Gastroesophageal sphincter (tissue), 4 donors: ENCODE results near the gene TMEM231. TPM values are rescaled to one million over a fixed set of nuclear protein-coding genes. Genes with fewer than 3 reads are reported as not detected.
A peak's percentile ranks its signal among the peaks of the same experiment; 100 is the strongest.
"Not testable (repeated sequence)": the region's sequence is repeated elsewhere in the genome, so short reads cannot be mapped to it uniquely, and the experiment has no call there.

Experiments
- ATAC-seq: fragments of 150-250 bp; one replicate; pipeline ENCODE4 v1.9.1; 2016; ENCODE audit warnings: mild to moderate bottlenecking, moderate library complexity
- H3K27ac ChIP-seq, 4 donors: fragments of 200-600 bp; sonication (generic) in 3 of 4; 1 replicate in 3 of 4; 2 replicates in 1 of 4; pipeline ENCODE4 v1.5.1; 2016 to 2019
- H3K27me3 ChIP-seq: fragments of 200-600 bp; sonication (generic); one replicate; pipeline ENCODE4 v1.5.1; 2019
- H3K36me3 ChIP-seq, 2 donors: fragments of 200-600 bp; sonication (generic); one replicate each; pipeline ENCODE4 v1.5.1; 2019; ENCODE audit warnings: control low read depth in 1 of 2
- H3K4me1 ChIP-seq, 3 donors: fragments of 200-600 bp; sonication (generic); 1 replicate in 2 of 3; 2 replicates in 1 of 3; pipeline ENCODE4 v1.5.1; 2016 to 2019; ENCODE audit warnings: control low read depth in 2 of 3
- H3K4me3 ChIP-seq, 2 donors: fragments of 200-600 bp; sonication (generic); one replicate each; pipeline ENCODE4 v1.5.1; 2019; ENCODE audit warnings: mild to moderate bottlenecking in 1 of 2, moderate library complexity in 1 of 2
- H3K9me3 ChIP-seq, 3 donors: fragments of 200-600 bp; sonication (generic); one replicate each; pipeline ENCODE4 v1.5.1; 2017 to 2019; ENCODE audit warnings: control low read depth in 2 of 3
- EP300 ChIP-seq: sonication (generic); formaldehyde crosslinking; IDR thresholded peaks from one replicate; pipeline ENCODE4 v1.6.1; 2017; ENCODE audit warnings: antibody characterized with exemption, mild to moderate bottlenecking
- POLR2A ChIP-seq, 2 donors: fragments of 450-650 bp; IDR thresholded peaks; one replicate each; pipeline ENCODE4 v1.6.1; 2017; ENCODE audit warnings: antibody characterized with exemption in 2 of 2, mild to moderate bottlenecking in 2 of 2, moderate library complexity in 1 of 2
- POLR2AphosphoS5 ChIP-seq: sonication (generic); formaldehyde crosslinking; IDR thresholded peaks from one replicate; pipeline ENCODE4 v1.6.1; 2017; ENCODE audit warnings: antibody characterized with exemption
- WGBS, 2 donors: methylation state at CpG; one replicate each; pipeline ENCODE4 v1.1.5; 2018; ENCODE audit warnings: low coverage in 1 of 2; 5-methylcytosine and 5-hydroxymethylcytosine counted together
- total RNA-seq, 4 donors: library from RNA; depleted of rRNA; stranded (reverse); fragments of >200 nt; gene quantifications; one replicate each; pipeline ENCODE4 v1.1.0, GENCODE V29; 2016
- TF ChIP-seq, protein P1 (sequence below), 4 experiments: fragments of 200-600 bp in 2 of 4; fragments of 450-650 bp in 2 of 4; sonication (generic) in 1 of 4; IDR thresholded peaks; one replicate each; pipeline ENCODE4 v1.5.1; 2017 to 2019; ENCODE audit warnings: antibody characterized with exemption in 4 of 4, mild to moderate bottlenecking in 2 of 4, moderate library complexity in 2 of 4

The TMEM231 gene
- total RNA-seq, 4 donors from 2014 or later, result 7.2 to 12.0 (median 9.3) TPM

DNA sequence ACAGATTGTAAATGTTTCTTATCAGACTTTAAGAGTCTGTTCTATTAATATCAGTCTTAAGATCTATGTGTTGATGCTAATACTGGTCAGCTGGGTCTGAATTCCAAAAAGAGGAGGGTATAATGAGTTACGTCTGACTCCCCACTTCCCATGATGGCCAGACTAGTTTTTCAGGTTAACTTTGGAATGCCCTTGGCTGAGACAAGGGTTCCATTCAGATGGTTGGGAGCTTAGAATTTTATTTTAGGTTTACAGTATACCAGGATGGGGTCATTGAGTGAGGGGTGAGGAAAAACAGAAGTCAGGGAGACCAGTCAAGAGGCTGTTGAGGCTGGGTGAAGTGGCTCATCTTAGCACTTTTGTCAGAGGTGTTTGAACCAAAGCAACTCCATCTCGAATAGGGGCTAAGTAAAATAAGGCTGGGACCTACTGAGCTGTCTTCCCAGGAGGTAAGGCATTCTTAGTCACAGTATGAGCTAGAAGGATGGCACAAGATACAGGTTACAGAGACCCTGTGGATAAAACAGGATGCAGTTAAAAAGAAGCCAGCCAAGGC is 2.9 kb upstream of the TMEM231 start:
- Histone ChIP-seq H3K27ac (no peak overlapping the region), H3K27me3 (no peaks in the 10 kb centered on the region), H3K4me1 (peaks cover 0 to 22% (median 0%) of the 10 kb centered on the region in 3 donors), H3K4me3 (no peak overlapping the region), H3K9me3 (no peaks in the 10 kb centered on the region), H3K36me3 (no peaks in the 10 kb centered on the region)
- no peak for ATAC-seq
- TF ChIP-seq EP300 (no peak), POLR2AphosphoS5 (no peak), POLR2A (IDR thresholded peaks at IDR 0.05) (no peak)
- TF ChIP-seq, protein P1, sequence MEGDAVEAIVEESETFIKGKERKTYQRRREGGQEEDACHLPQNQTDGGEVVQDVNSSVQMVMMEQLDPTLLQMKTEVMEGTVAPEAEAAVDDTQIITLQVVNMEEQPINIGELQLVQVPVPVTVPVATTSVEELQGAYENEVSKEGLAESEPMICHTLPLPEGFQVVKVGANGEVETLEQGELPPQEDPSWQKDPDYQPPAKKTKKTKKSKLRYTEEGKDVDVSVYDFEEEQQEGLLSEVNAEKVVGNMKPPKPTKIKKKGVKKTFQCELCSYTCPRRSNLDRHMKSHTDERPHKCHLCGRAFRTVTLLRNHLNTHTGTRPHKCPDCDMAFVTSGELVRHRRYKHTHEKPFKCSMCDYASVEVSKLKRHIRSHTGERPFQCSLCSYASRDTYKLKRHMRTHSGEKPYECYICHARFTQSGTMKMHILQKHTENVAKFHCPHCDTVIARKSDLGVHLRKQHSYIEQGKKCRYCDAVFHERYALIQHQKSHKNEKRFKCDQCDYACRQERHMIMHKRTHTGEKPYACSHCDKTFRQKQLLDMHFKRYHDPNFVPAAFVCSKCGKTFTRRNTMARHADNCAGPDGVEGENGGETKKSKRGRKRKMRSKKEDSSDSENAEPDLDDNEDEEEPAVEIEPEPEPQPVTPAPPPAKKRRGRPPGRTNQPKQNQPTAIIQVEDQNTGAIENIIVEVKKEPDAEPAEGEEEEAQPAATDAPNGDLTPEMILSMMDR (IDR thresholded peaks at IDR 0.05), result no peak
- 68 to 88% methylated on average over 1 to 2 of the region's 2 CpGs for WGBS, 2 donors

GRCh38 chr16:75556431-75556950 is 439 bp upstream of the TMEM231 start:
- no peaks in the 10 kb centered on the region for H3K9me3 ChIP-seq
- peak overlapping the region; percentile 39 to 66 for H3K4me3 ChIP-seq
- ATAC-seq, result no peak
- 26 to 36% methylated on average over 12 to 13 of the region's 16 CpGs for WGBS, 2 donors
- no peaks in the 10 kb centered on the region for H3K36me3 ChIP-seq
- no peaks in the 10 kb centered on the region for H3K27me3 ChIP-seq
- H3K27ac ChIP-seq, result peak overlapping the region; percentile 31 to 91 (median 80)
- peak; percentile 1 for TF ChIP-seq POLR2AphosphoS5
- TF ChIP-seq, protein P1 (IDR thresholded peaks at IDR 0.05), result no peak
- peaks cover 0 to 22% (median 0%) of the 10 kb centered on the region in 3 donors for H3K4me1 ChIP-seq

DNA sequence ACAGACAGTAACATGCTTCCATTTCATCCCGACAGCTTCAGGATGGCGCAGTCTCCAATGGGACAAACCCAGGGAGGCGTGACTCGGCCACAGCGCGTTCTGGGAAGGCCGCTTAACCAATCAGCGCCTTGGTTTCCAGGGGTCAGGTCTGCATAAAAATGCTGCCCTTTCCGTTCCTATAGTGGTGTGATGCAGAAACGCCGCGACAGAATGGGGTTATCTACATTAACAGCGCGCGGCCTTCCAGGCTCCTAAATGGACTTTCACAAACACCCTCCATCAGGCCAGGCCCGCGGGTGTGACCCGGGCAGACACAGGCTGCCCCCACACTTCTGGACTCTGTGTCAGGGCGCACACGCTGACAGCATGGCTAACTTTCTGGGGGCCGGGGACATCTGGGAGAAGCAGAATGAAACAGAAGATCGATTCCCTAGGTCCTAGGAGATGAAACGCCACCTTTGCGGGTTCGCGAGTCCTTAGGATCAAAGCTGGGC is 792 bp downstream of the TMEM231 start:
- H3K4me1 ChIP-seq, result peaks cover 0 to 22% (median 0%) of the 10 kb centered on the region in 3 donors
- H3K27me3 ChIP-seq, result no peaks in the 10 kb centered on the region
- H3K4me3 ChIP-seq, result peak overlapping the region; percentile 39 to 66
- peak overlapping the region; percentile 7 to 91 (median 80) for H3K27ac ChIP-seq
- TF ChIP-seq POLR2AphosphoS5, result peak; percentile 40
- TF ChIP-seq, protein P1 (IDR thresholded peaks at IDR 0.05), result no peak
- peak; percentile 77 for ATAC-seq
- H3K36me3 ChIP-seq, result no peaks in the 10 kb centered on the region
- H3K9me3 ChIP-seq, result no peaks in the 10 kb centered on the region
- WGBS, 2 donors, result 0 to 2% methylated on average over 10 to 11 of the region's 26 CpGs

DNA sequence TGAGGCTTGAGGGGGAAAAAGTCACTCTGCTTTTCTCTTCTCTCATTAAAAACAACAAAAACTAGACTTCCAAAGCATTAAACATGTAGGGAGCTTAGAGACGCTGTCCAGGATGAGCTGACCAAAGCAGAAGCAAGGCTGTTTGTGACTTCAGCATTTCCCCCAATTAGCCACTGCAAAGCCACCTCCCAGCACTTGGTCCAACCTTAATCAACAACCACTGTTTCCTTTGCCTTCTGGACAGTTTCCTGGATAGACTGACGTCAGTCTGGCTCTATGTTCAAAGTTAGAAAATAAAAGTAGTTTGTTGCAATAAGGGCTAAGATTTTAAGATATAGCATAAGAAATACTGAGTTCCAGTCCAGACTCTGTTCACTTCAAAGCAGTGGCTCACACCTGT is 3.1 kb downstream of the TMEM231 start:
- TF ChIP-seq POLR2AphosphoS5 (no peak), POLR2A (IDR thresholded peaks at IDR 0.05) (no peak), EP300 (no peak)
- TF ChIP-seq, protein P1 (IDR thresholded peaks at IDR 0.05), result no peak
- no peaks in the 10 kb centered on the region for H3K36me3 ChIP-seq
- H3K27ac ChIP-seq, result peak overlapping the region in 2 of 4 donors; percentile 6 to 30
- no peaks in the 10 kb centered on the region for H3K9me3 ChIP-seq
- no peak for ATAC-seq
- H3K4me1 ChIP-seq, result peaks cover 0 to 22% (median 0%) of the 10 kb centered on the region in 3 donors
- 62 to 65% methylated on average over 2 of the region's 2 CpGs for WGBS, 2 donors
- no peak overlapping the region for H3K4me3 ChIP-seq
- no peaks in the 10 kb centered on the region for H3K27me3 ChIP-seq

GRCh38 chr16:75550211-75550662 is 5.8 kb downstream of the TMEM231 start:
- peaks cover 0 to 10% (median 0%) of the 10 kb centered on the region in 3 donors for H3K4me1 ChIP-seq
- no peaks in the 10 kb centered on the region for H3K27me3 ChIP-seq
- H3K4me3 ChIP-seq, result no peak overlapping the region
- H3K27ac ChIP-seq, result peak overlapping the region in 2 of 4 donors; percentile 21 to 22
- TF ChIP-seq EP300 (no peak), POLR2AphosphoS5 (peak; percentile 4)
- TF ChIP-seq, protein P1 (IDR thresholded peaks at IDR 0.05), result peak in 2 of 4 experiments; percentile 18 to 40
- no peaks in the 10 kb centered on the region for H3K9me3 ChIP-seq
- no peaks in the 10 kb centered on the region for H3K36me3 ChIP-seq
- 71 to 100% methylated on average over 1 to 7 of the region's 7 CpGs for WGBS, 2 donors
- peak; percentile 63 for ATAC-seq

GRCh38 chr16:75548456-75548855 is 7.6 kb downstream of the TMEM231 start:
- not testable (repeated sequence) for H3K9me3 ChIP-seq, H3K4me1 ChIP-seq, H3K4me3 ChIP-seq, ATAC-seq, H3K27ac ChIP-seq, H3K27me3 ChIP-seq
- peaks cover 0 to 12% of the 10 kb centered on the region in 2 donors for H3K36me3 ChIP-seq
- 87 to 100% methylated on average over 7 to 9 of the region's 9 CpGs for WGBS, 2 donors
